ENCODE data around the gene UNC13A. TPM values are rescaled to one million over a fixed set of nuclear protein-coding genes. Genes with fewer than 3 reads are reported as not detected.
A peak's percentile ranks its signal among the peaks of the same experiment; 100 is the strongest.

UNC13A gene
- polyA plus RNA-seq, 3 donors, result 0.01 TPM; not detected in 2

DNA sequence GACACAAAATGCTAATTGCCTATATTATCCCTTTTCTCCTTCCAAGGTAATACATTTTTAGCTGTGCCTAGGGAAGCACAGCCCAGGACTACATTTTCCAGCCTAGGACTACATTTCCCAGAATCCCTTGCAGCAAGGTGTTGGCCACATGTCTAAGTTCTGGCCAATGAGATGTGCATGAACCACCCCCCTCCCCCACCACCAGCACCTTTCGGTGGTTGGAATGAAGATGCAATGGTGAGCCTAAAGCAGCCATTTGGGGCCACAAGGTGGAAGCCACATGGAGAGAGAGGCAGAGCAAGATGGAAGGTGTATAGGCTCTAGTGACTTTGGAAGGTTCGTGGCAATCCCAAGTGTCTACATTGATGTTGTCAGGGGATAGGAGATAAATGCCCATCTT lies 16.2 kb downstream of the UNC13A start:
- no peak overlapping the region for H3K27ac Mint-ChIP-seq
- WGBS (ENCODE audit: insufficient coverage), result 100% methylated on average over 1 of the region's 2 CpGs
- DNase-seq, result peak in 2 of 3 donors; percentile 4 to 24

DNA sequence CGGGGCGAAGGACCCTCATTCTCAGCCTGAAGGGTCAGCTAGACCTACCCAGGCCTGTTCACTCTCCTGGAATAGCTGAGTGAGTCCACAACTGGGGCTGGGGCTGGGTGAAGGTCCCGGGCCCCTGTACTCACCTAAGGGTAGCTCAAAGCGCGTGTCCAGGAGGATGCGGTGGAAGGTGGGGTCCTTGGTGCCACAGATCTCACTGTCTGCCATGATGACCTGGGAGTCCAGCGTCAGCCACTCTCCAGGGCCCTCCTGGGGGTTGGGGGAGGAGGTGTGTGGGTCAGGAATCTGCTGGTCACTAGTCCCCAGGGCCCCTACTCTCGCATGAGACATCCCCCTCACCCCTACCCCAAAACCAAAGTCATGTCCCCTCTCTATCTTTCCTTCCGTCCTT lies 18.7 kb downstream of the UNC13A start:
- no peaks in the 10 kb centered on the region for H3K27me3 ChIP-seq (ENCODE audit: control insufficient read depth in 2 of 2, insufficient read depth in 2 of 2, low read length in 2 of 2)
- H3K9me3 ChIP-seq (replicated peaks in 1 of 2; ENCODE audit: control insufficient read depth in 1 of 2, insufficient read depth in 1 of 2, low read length in 2 of 2), result peaks cover 14 to 21% of the 10 kb centered on the region in 2 donors
- WGBS (ENCODE audit: insufficient coverage), result 85% methylated on average over 6 of the region's 9 CpGs
- H3K4me1 ChIP-seq (ENCODE audit: control insufficient read depth in 1 of 2, insufficient read depth in 2 of 2, low read length in 2 of 2), result no peaks in the 10 kb centered on the region
- no peak overlapping the region for H3K4me2 ChIP-seq (replicated peaks; ENCODE audit: extremely low read depth, low read length, poor library complexity, severe bottlenecking)
- TF ChIP-seq, protein P1, sequence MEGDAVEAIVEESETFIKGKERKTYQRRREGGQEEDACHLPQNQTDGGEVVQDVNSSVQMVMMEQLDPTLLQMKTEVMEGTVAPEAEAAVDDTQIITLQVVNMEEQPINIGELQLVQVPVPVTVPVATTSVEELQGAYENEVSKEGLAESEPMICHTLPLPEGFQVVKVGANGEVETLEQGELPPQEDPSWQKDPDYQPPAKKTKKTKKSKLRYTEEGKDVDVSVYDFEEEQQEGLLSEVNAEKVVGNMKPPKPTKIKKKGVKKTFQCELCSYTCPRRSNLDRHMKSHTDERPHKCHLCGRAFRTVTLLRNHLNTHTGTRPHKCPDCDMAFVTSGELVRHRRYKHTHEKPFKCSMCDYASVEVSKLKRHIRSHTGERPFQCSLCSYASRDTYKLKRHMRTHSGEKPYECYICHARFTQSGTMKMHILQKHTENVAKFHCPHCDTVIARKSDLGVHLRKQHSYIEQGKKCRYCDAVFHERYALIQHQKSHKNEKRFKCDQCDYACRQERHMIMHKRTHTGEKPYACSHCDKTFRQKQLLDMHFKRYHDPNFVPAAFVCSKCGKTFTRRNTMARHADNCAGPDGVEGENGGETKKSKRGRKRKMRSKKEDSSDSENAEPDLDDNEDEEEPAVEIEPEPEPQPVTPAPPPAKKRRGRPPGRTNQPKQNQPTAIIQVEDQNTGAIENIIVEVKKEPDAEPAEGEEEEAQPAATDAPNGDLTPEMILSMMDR (IDR thresholded peaks at IDR 0.05), result no peak
- Mint-ChIP-seq H3K4me3 (no peak overlapping the region), H3K36me3 (no peaks in the 10 kb centered on the region), H3K4me1 (no peaks in the 10 kb centered on the region), H3K9me3 (peaks cover 10 to 22% (median 18%) of the 10 kb centered on the region in 7 donors), H3K27ac (no peak overlapping the region), H3K27me3 (ENCODE audit: low read depth in 3 of 3) (peaks cover 10 to 19% (median 10%) of the 10 kb centered on the region in 3 donors)
- no peaks in the 10 kb centered on the region for H3K79me2 ChIP-seq (ENCODE audit: insufficient read depth, low read length)
- no peak overlapping the region for H3K9ac ChIP-seq (ENCODE audit: insufficient read depth, low read length, poor library complexity, severe bottlenecking)
- DNase-seq, result no peak
- H3K4me3 ChIP-seq (replicated peaks in 1 of 3; ENCODE audit: low read depth in 2 of 3, low read length in 3 of 3), result no peak overlapping the region
- H2AFZ ChIP-seq (ENCODE audit: insufficient read depth, low read depth, low read length, poor library complexity, severe bottlenecking), result no peak overlapping the region
- intact Hi-C loops (cut with micrococcal nuclease), result no loop called here
- H4K20me1 ChIP-seq (ENCODE audit: insufficient read depth, low read length), result no peaks in the 10 kb centered on the region
- no peak overlapping the region for H3K27ac ChIP-seq (ENCODE audit: low read depth in 1 of 2, low read length in 2 of 2)
- no peaks in the 10 kb centered on the region for H3K36me3 ChIP-seq (replicated peaks in 1 of 2; ENCODE audit: control insufficient read depth in 1 of 2, insufficient read depth in 2 of 2, low read length in 2 of 2)

More for the DNA sequence above, 16.2 kb downstream of the UNC13A start:
- Histone ChIP-seq H3K9me3 (replicated peaks in 1 of 2; ENCODE audit: control insufficient read depth in 1 of 2, insufficient read depth in 1 of 2, low read length in 2 of 2) (peaks cover 0 to 2% of the 10 kb centered on the region in 2 donors), H3K27me3 (ENCODE audit: control insufficient read depth in 2 of 2, insufficient read depth in 2 of 2, low read length in 2 of 2) (no peaks in the 10 kb centered on the region), H3K79me2 (ENCODE audit: insufficient read depth, low read length) (no peaks in the 10 kb centered on the region), H2AFZ (ENCODE audit: insufficient read depth, low read depth, low read length, poor library complexity, severe bottlenecking) (no peak overlapping the region), H3K4me2 (replicated peaks; ENCODE audit: extremely low read depth, low read length, poor library complexity, severe bottlenecking) (no peak overlapping the region), H4K20me1 (ENCODE audit: insufficient read depth, low read length) (no peaks in the 10 kb centered on the region), H3K9ac (ENCODE audit: insufficient read depth, low read length, poor library complexity, severe bottlenecking) (no peak overlapping the region), H3K4me3 (replicated peaks in 1 of 3; ENCODE audit: low read depth in 2 of 3, low read length in 3 of 3) (no peak overlapping the region), H3K27ac (ENCODE audit: low read depth in 1 of 2, low read length in 2 of 2) (no peak overlapping the region), H3K4me1 (ENCODE audit: control insufficient read depth in 1 of 2, insufficient read depth in 2 of 2, low read length in 2 of 2) (no peaks in the 10 kb centered on the region), H3K36me3 (replicated peaks in 1 of 2; ENCODE audit: control insufficient read depth in 1 of 2, insufficient read depth in 2 of 2, low read length in 2 of 2) (no peaks in the 10 kb centered on the region)
- Mint-ChIP-seq H3K4me3 (no peak overlapping the region), H3K27me3 (ENCODE audit: low read depth in 3 of 3) (peaks cover 9 to 18% (median 14%) of the 10 kb centered on the region in 3 donors), H3K4me1 (no peaks in the 10 kb centered on the region), H3K36me3 (no peaks in the 10 kb centered on the region), H3K9me3 (peaks cover 0 to 2% (median 0%) of the 10 kb centered on the region in 7 donors)
- intact Hi-C loops (cut with micrococcal nuclease), result no loop called here
- TF ChIP-seq, protein P1 (IDR thresholded peaks at IDR 0.05), result no peak

Data from CD14-positive monocyte (primary cell).